Endothelial cell of umbilical vein (primary cell): ENCODE results near the gene SLC25A17. TPM values are rescaled to one million over a fixed set of nuclear protein-coding genes. Genes with fewer than 3 reads are reported as not detected.

Source experiments
- BruUV-seq: library from RNA; stranded (reverse); fragments of 400-500 nt; replicated peaks from 2 replicates; lab custom pipeline; 2021; lab: Mats Ljungman, UMichigan
- CTCF ChIA-PET: fragments of 300-600, 350-600 bp; sonication (Branson Sonifier 250); formaldehyde crosslinking; loops from one replicate; lab custom pipeline; 2021; ENCODE audit warnings: antibody characterized with exemption, inconsistent platforms; lab: Charles Lee
- POLR2A ChIA-PET: fragments of 300-600, 350-600 bp; sonication (Branson Sonifier 250); formaldehyde crosslinking; loops from one replicate; lab custom pipeline; 2021; ENCODE audit warnings: antibody characterized with exemption, inconsistent platforms; lab: Charles Lee
- DNase-seq: peaks from one replicate; pipeline ENCODE4 v3.0.0-alpha.2; 2011; ENCODE audit warnings: low read depth, low spot score
- FAIRE-seq: peaks from 2 replicates; lab custom pipeline; 2011; peaks lifted over from hg19 to GRCh38; lab: Jason Lieb, UNC
- H2AFZ ChIP-seq: 2 replicates; pipeline ENCODE4 v1.6.0; 2012; ENCODE audit warnings: low read depth, low read length, control low read depth, inconsistent platforms
- H3K27ac ChIP-seq: 2 replicates; pipeline ENCODE4 v1.5.1; 2011; ENCODE audit warnings: low read depth, mild to moderate bottlenecking, control low read depth, low read length, moderate library complexity; ENCODE audit not compliant: insufficient read depth
- H3K27me3 ChIP-seq, 2 experiments: 2 replicates each; pipeline versions ENCODE4 v1.6.0 to v1.6.1; 2011; ENCODE audit warnings: low read length in 2 of 2, mixed read lengths in 1 of 2; ENCODE audit not compliant: control insufficient read depth in 2 of 2, insufficient read depth in 2 of 2
- H3K36me3 ChIP-seq, 2 experiments: 2 replicates in 1 of 2; 3 replicates in 1 of 2; pipeline ENCODE4 v1.5.1; 2011; ENCODE audit warnings: low read length in 2 of 2, mild to moderate bottlenecking in 1 of 2, moderate library complexity in 1 of 2; ENCODE audit not compliant: control insufficient read depth in 2 of 2, insufficient read depth in 2 of 2; ENCODE audit errors: extremely low read depth in 1 of 2
- H3K4me1 ChIP-seq: 3 replicates; pipeline ENCODE4 v1.5.1; 2011; ENCODE audit warnings: mild to moderate bottlenecking, low read length; ENCODE audit not compliant: control insufficient read depth, insufficient read depth; ENCODE audit errors: extremely low read depth
- H3K4me2 ChIP-seq: 2 replicates; pipeline ENCODE4 v1.6.1; 2011; ENCODE audit warnings: low read length, control low read depth, mixed read lengths; ENCODE audit not compliant: insufficient read depth
- H3K4me3 ChIP-seq, 3 experiments: fragments of 200-600 bp in 1 of 3; sonication (generic), shearing (Covaris generic) in 1 of 3; replicated peaks in 1 of 3; 2 replicates each; pipeline ENCODE4 v1.5.1; 2011 to 2016; ENCODE audit warnings: control low read depth in 3 of 3, low read length in 3 of 3, mild to moderate bottlenecking in 2 of 3, inconsistent platforms in 1 of 3, low read depth in 1 of 3, moderate library complexity in 1 of 3; ENCODE audit not compliant: insufficient read depth in 1 of 3
- H3K79me2 ChIP-seq: 2 replicates; pipeline ENCODE4 v1.6.0; 2012; ENCODE audit warnings: low read length, inconsistent platforms; ENCODE audit not compliant: control insufficient read depth, insufficient read depth
- H3K9ac ChIP-seq: replicated peaks from 2 replicates; pipeline ENCODE3; 2011; ENCODE audit warnings: low read length, control low read depth; ENCODE audit not compliant: insufficient read depth; ENCODE audit errors: extremely low read depth
- H3K9me1 ChIP-seq: replicated peaks from 3 replicates; pipeline ENCODE4 v1.6.0; 2011; ENCODE audit warnings: mild to moderate bottlenecking, low read length; ENCODE audit not compliant: control insufficient read depth, insufficient read depth; ENCODE audit errors: extremely low read depth
- H3K9me3 ChIP-seq: replicated peaks from 2 replicates; pipeline ENCODE4 v1.5.1; 2012; ENCODE audit warnings: low read length, inconsistent platforms; ENCODE audit not compliant: control insufficient read depth, insufficient read depth
- H4K20me1 ChIP-seq: replicated peaks from 2 replicates; pipeline ENCODE3; 2011; ENCODE audit warnings: mild to moderate bottlenecking, low read length; ENCODE audit not compliant: control insufficient read depth, insufficient read depth; ENCODE audit errors: extremely low read depth
- CTCF ChIP-seq, 2 donors: IDR thresholded peaks; 1 replicate in 1 of 2; 2 replicates in 1 of 2; pipeline ENCODE4 v1.5.1; 2011; ENCODE audit warnings: low read length in 2 of 2, mild to moderate bottlenecking in 2 of 2, moderate library complexity in 2 of 2, control low read depth in 1 of 2, inconsistent platforms in 1 of 2, low read depth in 1 of 2; ENCODE audit not compliant: insufficient read depth in 1 of 2; ENCODE audit errors: extremely low read depth in 1 of 2
- EZH2 ChIP-seq: IDR thresholded peaks from 2 replicates; pipeline ENCODE4 v1.6.1; 2012; ENCODE audit warnings: borderline replicate concordance, low read depth, mild to moderate bottlenecking, moderate library complexity, low read length, inconsistent platforms; ENCODE audit not compliant: severe bottlenecking
- FOS ChIP-seq: IDR thresholded peaks from 2 replicates; pipeline ENCODE4 v1.6.1; 2011; ENCODE audit warnings: mild to moderate bottlenecking, low read length, moderate library complexity, borderline replicate concordance; ENCODE audit not compliant: insufficient read depth
- GATA2 ChIP-seq: IDR thresholded peaks from 2 replicates; pipeline ENCODE4 v1.7.0; 2011; ENCODE audit warnings: low read depth, mild to moderate bottlenecking, moderate library complexity, mixed read lengths, low read length; ENCODE audit not compliant: insufficient read length, insufficient read depth
- JUN ChIP-seq: IDR thresholded peaks from 2 replicates; pipeline ENCODE4 v1.6.1; 2011; ENCODE audit warnings: borderline replicate concordance, low read depth; ENCODE audit not compliant: insufficient read length, insufficient read depth
- MAX ChIP-seq: IDR thresholded peaks from 2 replicates; pipeline ENCODE4 v1.6.1; 2011; ENCODE audit not compliant: insufficient read depth, insufficient read length
- MYC ChIP-seq: IDR thresholded peaks from one replicate; pipeline ENCODE4 v1.6.1; 2011; ENCODE audit warnings: mild to moderate bottlenecking, low read depth, low read length
- POLR2A ChIP-seq: IDR thresholded peaks from 2 replicates; pipeline ENCODE4 v1.6.1; 2012; ENCODE audit warnings: low read depth, mild to moderate bottlenecking, control low read depth, low read length
- POLR2AphosphoS5 ChIP-seq: IDR thresholded peaks from 2 replicates; pipeline ENCODE4 v1.6.1; 2012; ENCODE audit warnings: low read depth, mild to moderate bottlenecking, control low read depth, low read length, moderate library complexity; ENCODE audit not compliant: insufficient read depth
- dilution Hi-C: fragments of 300-500 bp; cut with MboI; formaldehyde crosslinking; loops from one replicate; pipeline ENCODE4 v1.15.0; 2019; ENCODE audit warnings: low sequenced_read_pairs; ENCODE audit not compliant: extremely low pct_ligation_motif_present
- intact Hi-C: fragments of 100-400 bp; cut with micrococcal nuclease; formaldehyde crosslinking; loops from one replicate; pipeline ENCODE4 v1.10.0; 2022
- polyA plus RNA-seq, 4 experiments: library from polyadenylated mRNA; depleted of rRNA in 3 of 4; stranded (reverse) in 3 of 4; unstranded in 1 of 4; fragments of >200 nt; gene quantifications; 2 replicates each; pipeline versions ENCODE4 v1.2.1 to v1.2.3, GENCODE V29; 2011 to 2012; ENCODE audit warnings: missing spikeins in 1 of 4
- total RNA-seq: library from RNA; stranded (reverse); gene quantifications from 2 replicates; pipeline ENCODE4 v1.2.3, GENCODE V29; 2021

SLC25A17 gene
- total and polyA plus RNA-seq, 2 donors (not counting 3 experiments of a cell fraction or from before 2014, with no cell fraction given), result 12.2 to 25.8 TPM

DNA sequence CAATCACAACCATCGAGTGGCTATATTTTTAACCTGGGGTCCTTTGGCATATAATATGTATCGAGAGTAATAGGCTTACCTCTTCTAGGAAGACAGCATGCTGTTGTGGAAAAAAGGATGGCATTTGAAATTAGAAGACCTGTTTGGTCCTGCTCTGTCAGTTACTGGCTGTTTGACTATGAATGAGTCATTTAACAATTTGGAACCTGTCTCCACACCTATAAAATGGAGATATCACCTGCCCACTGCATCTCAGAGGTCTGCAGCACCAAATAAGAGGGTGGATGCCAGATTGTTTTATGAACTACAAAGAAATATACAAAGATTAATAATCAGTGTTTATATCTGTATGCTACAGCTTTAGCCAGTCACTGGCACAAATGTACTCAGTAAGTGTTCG lies 60.8 kb downstream of the SLC25A17 start:
- dilution Hi-C loops (no loop called here), intact Hi-C loops (no loop called here)
- POLR2A ChIA-PET, result no interaction called here

More for the DNA sequence above, 60.8 kb downstream of the SLC25A17 start:
- no peaks in the 10 kb centered on the region for H3K9me1 ChIP-seq
- FAIRE-seq (no peak), DNase-seq (no peak)
- H3K4me1 ChIP-seq, result no peaks in the 10 kb centered on the region
- no peaks in the 10 kb centered on the region for H3K27me3 ChIP-seq
- no peaks in the 10 kb centered on the region for H3K36me3 ChIP-seq
- H3K27ac ChIP-seq, result no peak overlapping the region
- TF ChIP-seq FOS (no peak), EZH2 (no peak), CTCF (IDR thresholded peaks at IDR 0.05; ENCODE audit: extremely low read depth in 1 of 2, insufficient read depth in 1 of 2, low read depth in 1 of 2, low read length in 2 of 2) (no peak), JUN (no peak), MYC (no peak), POLR2A (no peak), POLR2AphosphoS5 (no peak), GATA2 (no peak), MAX (no peak)
- no peak overlapping the region for H3K9ac ChIP-seq
- no TSS peak for BruUV-seq
- CTCF ChIA-PET, result interaction anchor here (0.8 to 6.2 kb wide), 5 partner anchors 30 to 112 kb away, joined by 3 to 189 read pairs (median 5); no protein-coding TSS in a partner anchor
- H4K20me1 ChIP-seq, result no peaks in the 10 kb centered on the region
- H3K4me3 ChIP-seq, result no peak overlapping the region
- no peak overlapping the region for H3K4me2 ChIP-seq
- no peaks in the 10 kb centered on the region for H3K9me3 ChIP-seq
- H3K79me2 ChIP-seq, result no peaks in the 10 kb centered on the region
- H2AFZ ChIP-seq, result no peak overlapping the region
